Sciatic nerve (tissue), 2 donors: ENCODE data around the gene STK17A. TPM values are rescaled to one million over a fixed set of nuclear protein-coding genes. Genes with fewer than 3 reads are reported as not detected.
"Not testable (repeated sequence)": the region's sequence is repeated elsewhere in the genome, so short reads cannot be mapped to it uniquely, and the experiment has no call there.

ENCODE experiments used
- ATAC-seq: fragments of 200-7000 bp; cut with Tn5 transposase; one replicate; pipeline ENCODE4 v1.9.1; 2020; ENCODE audit warnings: mild to moderate bottlenecking, moderate library complexity
- DNase-seq: peaks from one replicate; pipeline ENCODE4 v3.0.0-alpha.2; 2020; ENCODE audit warnings: low spot score
- intact Hi-C: fragments of 100-400 bp; cut with DNase I; formaldehyde crosslinking; loops from one replicate; pipeline ENCODE4 v1.14.2; 2022
- total RNA-seq: library from RNA; stranded (reverse); fragmentation: NEBNext Ultra II Directional; extraction: Animal tissue kit (Norgen Biotek cat#: 25700); gene quantifications from one replicate; pipeline ENCODE4 v1.2.1, GENCODE V29; 2021
- donor health status: DM: no; HTN: no; CAD: no.
- donor health status: DM: no; HTN: no; CAD: no.

The STK17A gene
- total RNA-seq, 1 donor from 2014 or later, result 19.3 TPM

GRCh38 chr7:43673243-43673976 is 90.5 kb downstream of the STK17A start:
- DNase-seq, intact Hi-C loops, ATAC-seq: not testable (repeated sequence)

- ATAC-seq (no peak), DNase-seq (no peak)
- intact Hi-C loops, result no loop called here
Measured at GRCh38 chr7:43674559-43675436, 91.9 kb downstream of the STK17A start.

Other genes with a start within 250 kb of the STK17A start
- 56.8 TPM for gene COA1, start 146.4 kb downstream of the STK17A start, total RNA-seq
- gene BLVRA, start 175.6 kb downstream of the STK17A start, total RNA-seq, result 64.4 TPM